ENCODE results near the gene VPS37C.

The VPS37C gene

GRCh38 chr11:61141601-61142028, 19.6 kb downstream of the VPS37C start:
- in situ Hi-C loops (cut with HindIII; ENCODE audit: low sequenced_read_pairs): no loop called here
- no peak overlapping the region for H3K4me3 ChIP-seq (ENCODE audit: low read depth, low read length)
- DNase-seq (ENCODE audit: low read depth): no peak
- TF ChIP-seq CTCF (IDR thresholded peaks at IDR 0.05; ENCODE audit: low read depth, low read length, missing control alignments): no peak

GRCh38 chr11:61140416-61140815, 20.8 kb downstream of the VPS37C start:
- no peak for TF ChIP-seq CTCF (IDR thresholded peaks at IDR 0.05; ENCODE audit: low read depth, low read length, missing control alignments)
- no peak for DNase-seq (ENCODE audit: low read depth)
- no peak overlapping the region for H3K4me3 ChIP-seq (ENCODE audit: low read depth, low read length)
- in situ Hi-C loops (cut with HindIII; ENCODE audit: low sequenced_read_pairs): no loop called here

GRCh38 chr11:61139387-61139786, 21.8 kb downstream of the VPS37C start:
- no peak overlapping the region for H3K4me3 ChIP-seq (ENCODE audit: low read depth, low read length)
- DNase-seq (ENCODE audit: low read depth): no peak
- no peak for TF ChIP-seq CTCF (IDR thresholded peaks at IDR 0.05; ENCODE audit: low read depth, low read length, missing control alignments)
- in situ Hi-C loops (cut with HindIII; ENCODE audit: low sequenced_read_pairs): no loop called here

- no peak overlapping the region for H3K4me3 ChIP-seq (ENCODE audit: low read depth, low read length)
- peak; percentile 64 for DNase-seq (ENCODE audit: low read depth)
- TF ChIP-seq CTCF (IDR thresholded peaks at IDR 0.05; ENCODE audit: low read depth, low read length, missing control alignments): no peak
- in situ Hi-C loops (cut with HindIII; ENCODE audit: low sequenced_read_pairs): no loop called here
Observed at GRCh38 chr11:61138935-61139334, 22.3 kb downstream of the VPS37C start.

- TF ChIP-seq CTCF (IDR thresholded peaks at IDR 0.05; ENCODE audit: low read depth, low read length, missing control alignments): no peak
- no peak for DNase-seq (ENCODE audit: low read depth)
- no peak overlapping the region for H3K4me3 ChIP-seq (ENCODE audit: low read depth, low read length)
- in situ Hi-C loops (cut with HindIII; ENCODE audit: low sequenced_read_pairs): loop anchor here (5.0 kb wide), 1 partner anchor 213 kb away; the partner anchor contains the start of gene TMEM132A
Observed at GRCh38 chr11:61134801-61135257, 26.4 kb downstream of the VPS37C start.

- TF ChIP-seq CTCF (IDR thresholded peaks at IDR 0.05; ENCODE audit: low read depth, low read length, missing control alignments): no peak
- in situ Hi-C loops (cut with HindIII; ENCODE audit: low sequenced_read_pairs): loop anchor here (5.0 kb wide), 1 partner anchor 212 kb away; the partner anchor contains the start of gene TMEM132A
- no peak for DNase-seq (ENCODE audit: low read depth)
- no peak overlapping the region for H3K4me3 ChIP-seq (ENCODE audit: low read depth, low read length)
Observed at GRCh38 chr11:61133956-61134662, 27.1 kb downstream of the VPS37C start.
